ENCODE measurements around the gene PIAS2.
"Not testable (repeated sequence)": the region's sequence is repeated elsewhere in the genome, so short reads cannot be mapped to it uniquely, and the experiment has no call there.

PIAS2 gene

DNA sequence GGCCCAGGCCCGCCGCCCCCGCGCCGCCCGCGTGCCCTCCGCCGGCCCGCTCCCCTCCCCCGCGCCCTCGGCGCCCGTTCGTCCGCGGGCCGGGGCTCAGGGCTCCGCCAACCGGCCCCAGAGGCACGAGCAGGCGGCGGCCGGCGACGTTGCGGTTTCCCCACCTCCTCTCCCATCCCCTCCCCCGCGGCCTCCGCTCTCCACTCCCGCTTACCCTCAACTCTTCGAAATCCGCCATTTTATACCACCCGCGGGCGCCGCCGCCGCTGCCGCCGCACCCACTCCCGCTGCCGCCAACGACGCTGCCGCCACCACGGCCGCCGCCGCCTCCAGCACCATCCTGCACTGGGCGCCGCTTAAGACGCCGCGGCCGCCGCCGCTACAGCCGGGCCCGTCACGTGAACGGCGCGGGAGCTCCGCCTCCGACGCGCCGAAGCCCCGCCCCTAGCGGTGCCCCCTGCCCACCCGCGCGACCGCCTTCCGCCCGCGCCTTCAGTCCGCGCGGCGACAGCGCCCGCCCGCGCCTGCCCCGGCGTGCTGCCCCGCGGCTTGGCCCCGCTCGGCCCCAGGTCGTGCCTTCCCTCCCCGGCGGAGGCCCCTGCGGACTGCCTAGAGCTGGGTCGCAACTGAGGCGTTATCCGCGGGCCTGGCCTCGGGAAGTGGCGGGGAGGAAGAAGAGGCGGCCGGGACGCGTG lies at the start of gene PIAS2, which contains the start of gene KATNAL2:
TSS of gene PIAS2 (minus strand) at position 400 of the 695 bp plus-strand sequence. CDS start at position 238, 162 bp downstream.
TSS of gene KATNAL2 (plus strand) at position 495 of the 695 bp plus-strand sequence. CDS start 29,271 bp downstream, outside the sequence.
- in situ Hi-C loops (cut with MboI; ENCODE audit: low pct_unique_long_range_greater_than_20kb, low sequenced_read_pairs), result no loop called here
- peak; percentile 87 for DNase-seq

- in situ Hi-C loops (cut with MboI; ENCODE audit: low pct_unique_long_range_greater_than_20kb, low sequenced_read_pairs); DNase-seq: not testable (repeated sequence)
Observed at GRCh38 chr18:46966266-46966665, 49.0 kb upstream of the PIAS2 start.

- DNase-seq; in situ Hi-C loops (cut with MboI; ENCODE audit: low pct_unique_long_range_greater_than_20kb, low sequenced_read_pairs): not testable (repeated sequence)
Observed at GRCh38 chr18:46964579-46965293, 47.4 kb upstream of the PIAS2 start.

DNA sequence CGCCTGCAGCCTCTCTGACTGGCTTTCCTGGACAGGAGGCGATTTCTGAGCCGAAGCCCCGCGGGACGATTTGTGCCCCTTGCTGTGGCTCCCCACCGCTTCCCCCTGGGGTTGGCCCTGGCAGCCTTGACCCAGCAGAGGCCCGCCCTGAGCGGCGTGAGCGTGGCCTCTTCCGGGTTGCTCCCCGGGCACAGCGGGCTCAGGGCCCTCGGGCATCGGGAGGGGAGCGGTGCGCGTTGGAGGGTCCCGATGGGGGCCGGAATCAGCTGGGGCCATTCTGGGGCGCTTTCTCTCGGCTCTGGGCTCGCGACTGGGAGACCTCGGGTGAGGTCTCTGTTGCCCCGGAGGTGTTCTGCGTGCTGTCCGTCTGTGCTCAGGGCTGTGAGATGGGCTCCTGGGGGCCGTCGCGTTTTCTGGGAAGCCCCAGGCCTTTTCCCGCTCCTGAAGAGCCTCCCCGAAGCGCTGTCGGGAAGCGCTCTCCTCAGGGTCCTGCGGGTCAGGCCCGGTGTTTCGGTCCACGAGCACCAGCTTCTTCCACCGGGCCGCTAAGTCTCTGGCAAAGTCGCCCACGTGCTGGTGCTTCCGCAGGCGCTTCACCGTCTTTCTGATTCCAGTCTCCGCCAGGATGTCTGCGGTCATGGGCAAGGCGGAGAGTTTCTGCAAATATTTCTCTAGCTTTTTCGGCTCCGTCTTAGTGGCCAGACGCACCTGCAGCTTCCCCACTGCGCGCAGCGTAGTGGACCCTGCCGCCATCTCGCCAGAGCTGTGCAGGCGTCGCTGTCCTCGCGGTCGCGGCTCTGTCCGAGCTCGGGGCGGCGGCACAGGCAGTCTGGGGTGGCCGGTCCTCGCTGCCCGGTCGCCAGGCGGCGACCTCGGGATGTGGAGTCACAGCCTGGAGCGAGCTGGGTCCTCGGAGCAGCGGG lies 46.6 kb upstream of the PIAS2 start:
- in situ Hi-C loops (cut with MboI; ENCODE audit: low pct_unique_long_range_greater_than_20kb, low sequenced_read_pairs), result not testable (repeated sequence)

DNA sequence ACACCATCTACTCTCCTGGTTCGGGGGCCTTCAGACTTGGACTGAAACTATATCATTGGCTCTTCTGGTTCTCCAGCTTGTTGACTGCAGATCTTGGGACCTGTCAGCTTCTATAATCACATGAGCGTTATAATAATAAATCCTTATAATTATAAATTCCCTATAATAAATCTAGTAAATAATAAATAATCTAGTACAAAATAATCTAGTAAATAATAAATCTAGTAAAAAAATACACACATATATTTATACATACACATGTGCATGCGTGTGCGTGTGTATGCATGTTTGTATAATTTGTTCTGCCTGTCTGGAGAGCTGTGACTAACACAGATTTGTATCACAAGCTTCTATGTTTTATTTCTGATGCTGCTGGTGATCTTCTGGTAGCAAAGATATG lies 40.9 kb upstream of the PIAS2 start:
- in situ Hi-C loops (cut with MboI; ENCODE audit: low pct_unique_long_range_greater_than_20kb, low sequenced_read_pairs), result no loop called here
- DNase-seq, result no peak

More for the DNA sequence above, 46.6 kb upstream of the PIAS2 start:
- not testable (repeated sequence) for DNase-seq

DNA sequence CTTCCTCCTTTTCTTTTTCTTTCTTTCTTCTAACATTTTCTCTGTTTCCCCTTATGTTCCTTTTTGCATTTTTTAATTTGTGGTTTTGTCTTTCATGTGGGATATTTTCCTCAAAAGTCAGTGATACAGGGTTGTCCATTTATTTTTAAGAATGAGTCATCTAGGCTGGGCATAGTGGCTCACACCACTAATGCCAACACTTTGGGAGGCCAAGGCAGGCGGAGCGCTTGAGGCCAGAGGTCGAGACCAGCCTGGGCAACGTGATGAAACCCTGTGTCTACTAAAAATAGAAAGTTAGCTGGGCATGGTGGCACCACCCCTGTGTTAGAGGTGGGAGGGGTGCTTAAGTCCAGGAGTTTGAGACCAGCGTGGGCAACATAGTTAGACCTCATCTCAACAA lies 35.9 kb upstream of the PIAS2 start:
- no peak for DNase-seq
- in situ Hi-C loops (cut with MboI; ENCODE audit: low pct_unique_long_range_greater_than_20kb, low sequenced_read_pairs), result no loop called here

DNA sequence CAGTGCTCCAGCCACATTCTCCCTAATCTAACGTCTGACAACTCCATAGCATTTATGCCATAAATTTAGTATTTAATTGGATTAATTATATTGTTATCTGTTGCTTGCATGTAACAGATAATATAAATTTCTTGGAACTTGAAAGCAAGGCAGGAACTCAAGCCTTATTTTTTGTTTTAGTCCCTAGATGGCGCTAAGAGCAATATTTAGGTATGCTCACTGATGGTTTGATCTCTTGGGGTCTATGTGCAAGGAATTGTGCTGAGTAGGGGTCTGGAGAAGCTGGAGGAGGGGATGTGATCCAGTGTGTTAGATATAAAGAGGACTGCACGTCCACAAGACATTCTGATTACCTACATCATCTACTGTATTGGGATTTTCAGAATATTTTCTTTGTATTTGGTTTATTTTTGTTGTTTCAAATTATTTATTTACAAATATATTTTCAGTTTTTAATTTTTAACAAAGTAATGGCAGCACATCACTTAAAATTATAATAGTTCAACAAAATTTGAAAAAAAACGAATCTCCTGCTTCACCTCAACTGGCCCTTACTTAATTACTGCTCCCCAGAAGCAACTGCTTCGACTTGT lies 32.9 kb upstream of the PIAS2 start:
- peak; percentile 32 for DNase-seq
- in situ Hi-C loops (cut with MboI; ENCODE audit: low pct_unique_long_range_greater_than_20kb, low sequenced_read_pairs), result no loop called here

DNA sequence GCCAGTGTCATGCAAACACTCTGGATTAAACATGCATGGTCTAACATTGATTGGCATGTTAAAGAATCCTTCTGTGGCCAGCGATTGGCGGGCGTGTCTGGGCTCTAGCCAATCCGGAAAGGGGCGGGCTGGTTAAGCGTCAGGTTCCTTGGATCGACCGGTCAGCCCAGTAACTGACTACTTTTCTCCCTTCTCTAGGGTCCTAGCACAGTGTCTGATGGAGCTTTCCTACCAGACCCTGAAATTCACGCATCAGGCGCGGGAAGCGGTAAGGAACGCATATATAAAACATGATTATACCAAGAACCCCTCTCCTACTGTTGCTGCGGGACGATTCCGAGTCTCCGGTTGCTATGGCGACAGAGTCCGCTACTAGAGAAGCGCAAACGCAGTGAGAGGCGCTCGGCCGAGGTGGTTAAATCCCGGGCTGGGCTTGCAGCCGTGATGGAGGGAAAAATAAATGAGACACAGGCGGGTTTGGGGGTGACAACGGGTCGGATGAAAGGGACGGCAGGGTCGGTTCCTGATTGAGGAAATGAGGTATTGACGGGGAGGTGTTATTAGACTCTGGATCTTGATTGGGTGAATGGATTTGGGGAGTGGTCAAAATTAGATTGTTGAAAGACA lies 29.5 kb upstream of the PIAS2 start:
- DNase-seq, result no peak
- in situ Hi-C loops (cut with MboI; ENCODE audit: low pct_unique_long_range_greater_than_20kb, low sequenced_read_pairs), result no loop called here

DNA sequence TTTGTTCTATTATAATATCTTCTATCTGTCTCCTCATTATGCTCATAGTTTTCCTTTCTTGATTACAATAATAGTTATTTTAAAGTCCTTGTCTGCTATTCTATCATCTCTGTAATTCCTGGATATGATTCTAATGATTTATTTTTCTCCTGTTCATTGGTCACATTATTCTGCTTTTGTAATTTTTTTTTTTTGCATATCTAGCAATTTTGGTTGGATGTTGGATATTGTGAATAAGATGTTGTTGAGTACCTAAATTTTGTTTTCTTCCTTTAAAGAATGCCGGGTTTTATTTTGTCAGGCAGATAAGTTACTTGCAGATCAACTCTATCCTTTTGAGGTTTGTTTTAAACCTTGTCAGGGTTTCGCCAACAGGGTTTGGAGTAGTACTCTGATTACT lies 25.3 kb upstream of the PIAS2 start:
- in situ Hi-C loops (cut with MboI; ENCODE audit: low pct_unique_long_range_greater_than_20kb, low sequenced_read_pairs), result no loop called here
- DNase-seq, result no peak

DNA sequence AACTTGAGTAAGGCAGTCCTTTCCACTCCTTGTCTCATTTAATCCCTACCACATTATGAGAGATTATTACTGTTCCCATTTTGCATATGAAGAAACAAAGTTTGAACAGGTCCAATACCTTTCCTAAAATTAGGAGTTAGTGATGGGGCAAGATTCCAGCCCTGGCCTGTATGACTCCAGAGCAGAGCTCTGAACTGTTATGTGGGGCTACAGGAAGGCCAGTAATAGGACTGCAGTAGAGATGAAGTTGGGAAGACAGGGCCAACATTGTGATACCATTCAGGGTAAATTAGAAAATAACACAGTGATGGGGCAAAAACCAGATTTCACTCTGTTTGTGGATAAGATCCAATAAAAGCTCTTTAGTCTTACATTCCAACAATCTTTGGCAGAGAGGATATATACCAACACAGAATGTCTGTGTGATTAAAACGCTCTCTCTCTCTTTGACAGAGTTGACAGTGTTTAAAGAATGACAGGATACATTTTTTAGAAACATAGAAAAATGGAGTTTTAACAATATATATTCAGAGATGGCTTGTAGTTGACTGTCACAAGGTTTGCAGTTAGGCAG lies 22.8 kb upstream of the PIAS2 start:
- DNase-seq, result no peak
- in situ Hi-C loops (cut with MboI; ENCODE audit: low pct_unique_long_range_greater_than_20kb, low sequenced_read_pairs), result no loop called here

GRCh38 chr18:46939337-46939963 lies 22.1 kb upstream of the PIAS2 start:
- in situ Hi-C loops (cut with MboI; ENCODE audit: low pct_unique_long_range_greater_than_20kb, low sequenced_read_pairs), result no loop called here
- no peak for DNase-seq

- in situ Hi-C loops (cut with MboI; ENCODE audit: low pct_unique_long_range_greater_than_20kb, low sequenced_read_pairs), result no loop called here
- no peak for DNase-seq
Observed at GRCh38 chr18:46920653-46921052, 3.3 kb upstream of the PIAS2 start.

- in situ Hi-C loops (cut with MboI; ENCODE audit: low pct_unique_long_range_greater_than_20kb, low sequenced_read_pairs), result no loop called here
- DNase-seq, result no peak
Observed at GRCh38 chr18:46920067-46920466, 2.8 kb upstream of the PIAS2 start.

- in situ Hi-C loops (cut with MboI; ENCODE audit: low pct_unique_long_range_greater_than_20kb, low sequenced_read_pairs), result no loop called here
Observed at GRCh38 chr18:46917803-46918600, 695 bp upstream of the PIAS2 start.

DNA sequence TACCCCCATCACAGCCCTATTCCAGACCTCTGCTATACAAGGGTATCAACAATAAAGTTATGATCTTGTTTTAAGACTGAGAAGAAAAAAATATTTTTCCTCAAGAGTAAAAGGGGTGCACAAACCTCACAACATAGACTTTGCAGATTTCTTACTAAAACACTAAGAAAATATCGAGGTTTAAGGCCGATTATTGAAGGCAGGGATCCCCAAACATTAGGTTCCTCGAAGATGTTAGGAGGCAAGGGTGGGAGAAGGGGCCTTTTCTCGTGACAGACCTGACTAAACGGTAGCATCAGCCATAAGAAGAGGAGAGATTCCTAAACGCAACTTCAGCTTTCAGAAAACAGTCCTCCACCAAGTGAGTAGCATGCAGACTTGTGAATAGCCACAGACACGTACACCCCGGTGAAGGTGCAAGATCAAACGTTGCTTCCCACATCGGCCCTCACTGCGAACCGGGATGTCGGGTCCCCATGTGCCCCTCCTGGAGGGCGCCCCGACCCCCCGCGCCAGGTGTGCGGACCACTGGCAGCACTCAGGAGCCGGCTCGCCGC lies 678 bp downstream of the PIAS2 start:
- peak; percentile 53 for DNase-seq
- in situ Hi-C loops (cut with MboI; ENCODE audit: low pct_unique_long_range_greater_than_20kb, low sequenced_read_pairs), result no loop called here

More at GRCh38 chr18:46917803-46918600, 695 bp upstream of the PIAS2 start:
- DNase-seq, result peak; percentile 52

GRCh38 chr18:46915800-46916550 lies 1.3 kb downstream of the PIAS2 start:
- in situ Hi-C loops (cut with MboI; ENCODE audit: low pct_unique_long_range_greater_than_20kb, low sequenced_read_pairs), result no loop called here
- no peak for DNase-seq

Measured in KBM-7 (cell line).